HG02970 (cell line): ENCODE data around the gene MED28.
A peak's percentile ranks its signal among the peaks of the same experiment; 100 is the strongest.

Source experiments
- ATAC-seq: cut with Tn5 transposase; IDR thresholded peaks from one replicate; pipeline ENCODE4 v1.9.1; 2021; ENCODE audit warnings: mild to moderate bottlenecking, moderate library complexity, moderate number of reproducible peaks; ENCODE audit not compliant: unreplicated experiment, low FRiP score

Gene MED28

GRCh38 chr4:17664755-17665154, 50.3 kb downstream of the MED28 start:
- peak; percentile 73 for ATAC-seq

- no peak for ATAC-seq
These were observed 50.9 kb downstream of the MED28 start for GRCh38 chr4:17665346-17665745.

- no peak for ATAC-seq
These were observed 51.4 kb downstream of the MED28 start for GRCh38 chr4:17665852-17666251.

- no peak for ATAC-seq
These were observed 52.8 kb downstream of the MED28 start for GRCh38 chr4:17667253-17667652.

GRCh38 chr4:17667653-17668201, 53.3 kb downstream of the MED28 start:
- no peak for ATAC-seq

- ATAC-seq: no peak
These were observed 56.0 kb downstream of the MED28 start for GRCh38 chr4:17670423-17670822.

GRCh38 chr4:17680559-17681280, 66.3 kb downstream of the MED28 start:
- no peak for ATAC-seq

- ATAC-seq: no peak
These were observed 67.1 kb downstream of the MED28 start for GRCh38 chr4:17681281-17682221.

- no peak for ATAC-seq
These were observed 67.8 kb downstream of the MED28 start for GRCh38 chr4:17682222-17682566.
